Cardiac atrium fibroblast (primary cell): Measurements from ENCODE around the gene CYP26B1. TPM values are rescaled to one million over a fixed set of nuclear protein-coding genes. Genes with fewer than 3 reads are reported as not detected.

Experiments used
- total RNA-seq: library from RNA; depleted of rRNA; stranded (reverse); fragments of >200 nt; gene quantifications from 2 replicates; pipeline ENCODE4 v1.2.3, GENCODE V29; 2015

Gene CYP26B1, protein sequence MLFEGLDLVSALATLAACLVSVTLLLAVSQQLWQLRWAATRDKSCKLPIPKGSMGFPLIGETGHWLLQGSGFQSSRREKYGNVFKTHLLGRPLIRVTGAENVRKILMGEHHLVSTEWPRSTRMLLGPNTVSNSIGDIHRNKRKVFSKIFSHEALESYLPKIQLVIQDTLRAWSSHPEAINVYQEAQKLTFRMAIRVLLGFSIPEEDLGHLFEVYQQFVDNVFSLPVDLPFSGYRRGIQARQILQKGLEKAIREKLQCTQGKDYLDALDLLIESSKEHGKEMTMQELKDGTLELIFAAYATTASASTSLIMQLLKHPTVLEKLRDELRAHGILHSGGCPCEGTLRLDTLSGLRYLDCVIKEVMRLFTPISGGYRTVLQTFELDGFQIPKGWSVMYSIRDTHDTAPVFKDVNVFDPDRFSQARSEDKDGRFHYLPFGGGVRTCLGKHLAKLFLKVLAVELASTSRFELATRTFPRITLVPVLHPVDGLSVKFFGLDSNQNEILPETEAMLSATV
- 7.0 and 11.3 TPM in 2 replicates for total RNA-seq

DNA sequence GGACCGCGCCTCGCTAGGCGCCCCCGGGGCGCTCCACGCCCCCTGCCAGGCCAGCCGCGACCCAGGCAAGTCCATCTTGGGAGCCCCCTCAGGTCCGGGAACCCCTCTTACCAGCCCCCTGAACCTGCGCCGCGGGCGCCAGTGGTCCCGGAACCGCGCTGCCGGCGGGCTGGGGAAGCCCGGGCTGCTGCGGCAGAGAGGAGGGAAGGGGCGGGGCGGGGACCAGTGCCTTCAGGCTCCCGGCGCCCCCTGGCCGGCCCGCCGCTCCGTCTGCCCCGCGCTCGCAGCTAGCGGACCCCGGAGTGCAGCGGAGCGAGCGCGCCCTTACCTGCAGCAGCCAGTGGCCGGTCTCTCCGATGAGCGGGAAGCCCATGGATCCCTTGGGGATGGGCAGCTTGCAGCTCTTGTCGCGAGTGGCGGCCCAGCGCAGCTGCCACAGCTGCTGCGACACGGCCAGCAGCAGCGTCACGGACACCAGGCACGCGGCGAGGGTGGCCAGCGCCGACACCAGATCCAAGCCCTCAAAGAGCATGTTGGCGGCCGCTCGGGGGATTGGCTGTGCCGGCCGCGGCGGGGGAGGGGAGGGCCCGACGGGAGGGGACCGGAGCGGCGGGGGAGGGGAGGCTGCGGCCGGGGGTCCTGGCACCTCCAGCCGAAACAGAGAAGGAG, at the start of gene CYP26B1:
Gene CYP26B1, minus strand, starts transcription at position 560 of the 669 bp plus-strand sequence. Its CDS starts 28 bp downstream, at position 532.

